ENCODE data around the gene LDLRAP1. TPM values are rescaled to one million over a fixed set of nuclear protein-coding genes. Genes with fewer than 3 reads are reported as not detected.
"Not testable (repeated sequence)": the region's sequence is repeated elsewhere in the genome, so short reads cannot be mapped to it uniquely, and the experiment has no call there.

The LDLRAP1 gene
- total RNA-seq, 1 donor from 2014 or later: 8.0 TPM

- no peaks in the 10 kb centered on the region for H3K36me3 ChIP-seq (ENCODE audit: insufficient read depth, low read length)
- DNase-seq (ENCODE audit: low read depth) (no peak), FAIRE-seq (no peak)
- no peaks in the 10 kb centered on the region for H3K36me3 Mint-ChIP-seq (ENCODE audit: low read depth, unreplicated experiment)
- H3K4me1 ChIP-seq (ENCODE audit: insufficient read depth, low read length): no peaks in the 10 kb centered on the region
- H3K27ac Mint-ChIP-seq (ENCODE audit: unreplicated experiment): no peak overlapping the region
- no peaks in the 10 kb centered on the region for H3K9me3 ChIP-seq (ENCODE audit: insufficient read depth, low read depth, low read length)
- H3K27ac ChIP-seq (ENCODE audit: low read depth, low read length): no peak overlapping the region
- H4K20me1 ChIP-seq (ENCODE audit: insufficient read depth, low read length): no peaks in the 10 kb centered on the region
- no peak overlapping the region for H2AFZ ChIP-seq (ENCODE audit: low read depth, low read length)
- H3K4me2 ChIP-seq (ENCODE audit: low read length): no peak overlapping the region
- H3K4me3 ChIP-seq (ENCODE audit: insufficient read depth, low read depth, low read length): no peak overlapping the region
- no peak overlapping the region for H3K4me3 Mint-ChIP-seq (ENCODE audit: unreplicated experiment)
- peaks cover 2% of the 10 kb centered on the region for H3K4me1 Mint-ChIP-seq (ENCODE audit: low read depth, unreplicated experiment)
- H3K9ac ChIP-seq (ENCODE audit: low read length): no peak overlapping the region
- TF ChIP-seq CTCF (IDR thresholded peaks at IDR 0.05; ENCODE audit: insufficient read depth, low read depth, low read length): no peak
- no peak for TF ChIP-seq EZH2 (IDR thresholded peaks at IDR 0.05; ENCODE audit: insufficient read depth, low read length)
- H3K9me3 Mint-ChIP-seq (ENCODE audit: unreplicated experiment): peaks cover 3% of the 10 kb centered on the region
- H3K79me2 ChIP-seq (ENCODE audit: insufficient read depth, low read length): no peaks in the 10 kb centered on the region
- peaks cover 10% of the 10 kb centered on the region for H3K27me3 ChIP-seq (ENCODE audit: insufficient read depth, low read length)
- H3K27me3 Mint-ChIP-seq (ENCODE audit: low read depth, unreplicated experiment): peaks cover 31% of the 10 kb centered on the region
These were observed 46.9 kb downstream of the LDLRAP1 start for GRCh38 chr1:25590096-25590824.

DNA sequence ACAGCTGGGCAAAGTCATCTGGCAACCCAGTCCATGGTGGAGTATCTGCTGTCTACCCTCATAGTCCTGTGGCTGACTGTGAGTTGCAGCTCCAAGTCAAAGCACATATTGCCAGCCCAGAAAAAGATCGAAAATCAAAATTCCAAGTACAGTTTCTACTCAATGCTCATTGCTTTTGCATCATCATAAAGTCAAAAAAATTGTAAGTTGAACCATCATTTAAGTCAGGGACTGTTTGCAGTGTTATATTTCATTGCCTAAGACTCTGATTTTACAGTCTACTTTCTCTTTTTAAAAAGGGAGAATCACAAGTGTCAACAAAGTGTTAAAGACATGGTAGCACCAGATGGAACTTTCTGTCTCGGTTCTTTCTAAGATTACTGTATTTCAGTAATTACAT lies 50.5 kb downstream of the LDLRAP1 start:
- Histone ChIP-seq H4K20me1 (ENCODE audit: insufficient read depth, low read length) (no peaks in the 10 kb centered on the region), H3K9me3 (ENCODE audit: insufficient read depth, low read depth, low read length) (no peaks in the 10 kb centered on the region), H3K4me3 (ENCODE audit: insufficient read depth, low read depth, low read length) (no peak overlapping the region), H3K27ac (ENCODE audit: low read depth, low read length) (no peak overlapping the region), H3K4me1 (ENCODE audit: insufficient read depth, low read length) (no peaks in the 10 kb centered on the region), H2AFZ (ENCODE audit: low read depth, low read length) (no peak overlapping the region), H3K27me3 (ENCODE audit: insufficient read depth, low read length) (peaks cover 8% of the 10 kb centered on the region), H3K9ac (ENCODE audit: low read length) (no peak overlapping the region), H3K4me2 (ENCODE audit: low read length) (no peak overlapping the region), H3K79me2 (ENCODE audit: insufficient read depth, low read length) (no peaks in the 10 kb centered on the region), H3K36me3 (ENCODE audit: insufficient read depth, low read length) (no peaks in the 10 kb centered on the region)
- TF ChIP-seq CTCF (IDR thresholded peaks at IDR 0.05; ENCODE audit: insufficient read depth, low read depth, low read length): no peak
- TF ChIP-seq EZH2 (IDR thresholded peaks at IDR 0.05; ENCODE audit: insufficient read depth, low read length): no peak
- FAIRE-seq (no peak), DNase-seq (ENCODE audit: low read depth) (no peak)
- Mint-ChIP-seq H3K9me3 (ENCODE audit: unreplicated experiment) (peaks cover 6% of the 10 kb centered on the region), H3K36me3 (ENCODE audit: low read depth, unreplicated experiment) (no peaks in the 10 kb centered on the region), H3K27ac (ENCODE audit: unreplicated experiment) (no peak overlapping the region), H3K4me1 (ENCODE audit: low read depth, unreplicated experiment) (no peaks in the 10 kb centered on the region), H3K4me3 (ENCODE audit: unreplicated experiment) (no peak overlapping the region), H3K27me3 (ENCODE audit: low read depth, unreplicated experiment) (peaks cover 36% of the 10 kb centered on the region)

- H3K9ac ChIP-seq (ENCODE audit: low read length): no peak overlapping the region
- no peak overlapping the region for H3K4me3 ChIP-seq (ENCODE audit: insufficient read depth, low read depth, low read length)
- DNase-seq (ENCODE audit: low read depth) (no peak), FAIRE-seq (no peak)
- no peaks in the 10 kb centered on the region for H3K4me1 ChIP-seq (ENCODE audit: insufficient read depth, low read length)
- no peaks in the 10 kb centered on the region for H3K4me1 Mint-ChIP-seq (ENCODE audit: low read depth, unreplicated experiment)
- no peaks in the 10 kb centered on the region for H3K36me3 Mint-ChIP-seq (ENCODE audit: low read depth, unreplicated experiment)
- no peak overlapping the region for H3K27ac ChIP-seq (ENCODE audit: low read depth, low read length)
- H3K4me3 Mint-ChIP-seq (ENCODE audit: unreplicated experiment): no peak overlapping the region
- no peak overlapping the region for H3K27ac Mint-ChIP-seq (ENCODE audit: unreplicated experiment)
- H3K9me3 Mint-ChIP-seq (ENCODE audit: unreplicated experiment): peaks cover 6% of the 10 kb centered on the region
- no peaks in the 10 kb centered on the region for H3K79me2 ChIP-seq (ENCODE audit: insufficient read depth, low read length)
- H2AFZ ChIP-seq (ENCODE audit: low read depth, low read length): no peak overlapping the region
- H3K4me2 ChIP-seq (ENCODE audit: low read length): no peak overlapping the region
- no peak for TF ChIP-seq EZH2 (IDR thresholded peaks at IDR 0.05; ENCODE audit: insufficient read depth, low read length)
- no peak for TF ChIP-seq CTCF (IDR thresholded peaks at IDR 0.05; ENCODE audit: insufficient read depth, low read depth, low read length)
- no peaks in the 10 kb centered on the region for H3K9me3 ChIP-seq (ENCODE audit: insufficient read depth, low read depth, low read length)
- no peaks in the 10 kb centered on the region for H4K20me1 ChIP-seq (ENCODE audit: insufficient read depth, low read length)
- H3K27me3 Mint-ChIP-seq (ENCODE audit: low read depth, unreplicated experiment): peaks cover 41% of the 10 kb centered on the region
- H3K36me3 ChIP-seq (ENCODE audit: insufficient read depth, low read length): no peaks in the 10 kb centered on the region
- H3K27me3 ChIP-seq (ENCODE audit: insufficient read depth, low read length): peaks cover 10% of the 10 kb centered on the region
These were observed 51.6 kb downstream of the LDLRAP1 start for GRCh38 chr1:25594971-25595370.

DNA sequence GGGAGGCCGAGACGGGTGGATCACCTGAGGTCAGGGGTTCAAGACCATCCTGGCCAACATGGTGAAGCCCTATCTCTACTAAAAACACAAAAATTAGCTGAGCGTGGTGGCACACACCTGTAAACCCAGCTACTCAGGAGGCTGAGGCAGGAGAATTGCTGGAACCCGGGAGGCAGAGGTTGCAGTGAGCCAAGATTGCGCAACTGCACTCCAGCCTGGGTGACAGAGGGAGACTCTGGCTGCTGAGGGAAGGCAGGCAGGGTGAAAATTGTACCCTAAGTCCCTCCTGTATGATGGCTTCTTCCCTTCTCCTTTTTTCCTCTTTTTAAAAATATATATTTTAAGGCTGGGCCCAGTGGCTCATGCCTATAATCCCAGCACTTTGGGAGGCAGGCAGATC lies 53.2 kb downstream of the LDLRAP1 start:
- not testable (repeated sequence) for H3K36me3 ChIP-seq (ENCODE audit: insufficient read depth, low read length); H3K4me1 ChIP-seq (ENCODE audit: insufficient read depth, low read length); H3K9ac ChIP-seq (ENCODE audit: low read length); H3K9me3 Mint-ChIP-seq (ENCODE audit: unreplicated experiment); H3K4me1 Mint-ChIP-seq (ENCODE audit: low read depth, unreplicated experiment); H3K27ac ChIP-seq (ENCODE audit: low read depth, low read length); FAIRE-seq; H3K4me2 ChIP-seq (ENCODE audit: low read length); H3K4me3 Mint-ChIP-seq (ENCODE audit: unreplicated experiment); H4K20me1 ChIP-seq (ENCODE audit: insufficient read depth, low read length); H2AFZ ChIP-seq (ENCODE audit: low read depth, low read length); H3K79me2 ChIP-seq (ENCODE audit: insufficient read depth, low read length); H3K27ac Mint-ChIP-seq (ENCODE audit: unreplicated experiment); H3K4me3 ChIP-seq (ENCODE audit: insufficient read depth, low read depth, low read length); H3K36me3 Mint-ChIP-seq (ENCODE audit: low read depth, unreplicated experiment); DNase-seq (ENCODE audit: low read depth); H3K9me3 ChIP-seq (ENCODE audit: insufficient read depth, low read depth, low read length)
- H3K27me3 Mint-ChIP-seq (ENCODE audit: low read depth, unreplicated experiment): peaks cover 44% of the 10 kb centered on the region
- peaks cover 12% of the 10 kb centered on the region for H3K27me3 ChIP-seq (ENCODE audit: insufficient read depth, low read length)

All from astrocyte (in vitro differentiated cells and primary cell).